ENCODE data around the gene APOM.

The APOM gene

DNA sequence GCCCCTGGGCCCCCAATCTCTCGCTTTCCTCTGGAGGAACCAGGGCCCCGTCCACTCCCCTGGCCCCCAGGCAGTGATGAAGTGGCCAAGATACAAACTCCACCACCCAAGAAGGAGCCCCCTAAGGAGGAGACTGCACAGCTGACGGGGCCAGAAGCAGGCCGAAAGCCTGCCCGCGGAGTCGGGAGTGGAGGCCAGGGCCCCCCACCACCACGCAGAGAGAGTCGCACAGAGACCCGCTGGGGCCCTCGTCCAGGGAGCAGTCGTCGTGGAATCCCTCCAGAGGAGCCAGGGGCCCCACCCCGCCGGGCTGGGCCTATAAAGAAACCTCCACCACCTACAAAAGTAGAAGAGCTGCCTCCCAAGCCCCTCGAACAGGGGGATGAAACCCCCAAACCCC lies 24.5 kb upstream of the APOM start:
- DNase-seq (ENCODE audit: low read depth, low spot score), result no peak

DNA sequence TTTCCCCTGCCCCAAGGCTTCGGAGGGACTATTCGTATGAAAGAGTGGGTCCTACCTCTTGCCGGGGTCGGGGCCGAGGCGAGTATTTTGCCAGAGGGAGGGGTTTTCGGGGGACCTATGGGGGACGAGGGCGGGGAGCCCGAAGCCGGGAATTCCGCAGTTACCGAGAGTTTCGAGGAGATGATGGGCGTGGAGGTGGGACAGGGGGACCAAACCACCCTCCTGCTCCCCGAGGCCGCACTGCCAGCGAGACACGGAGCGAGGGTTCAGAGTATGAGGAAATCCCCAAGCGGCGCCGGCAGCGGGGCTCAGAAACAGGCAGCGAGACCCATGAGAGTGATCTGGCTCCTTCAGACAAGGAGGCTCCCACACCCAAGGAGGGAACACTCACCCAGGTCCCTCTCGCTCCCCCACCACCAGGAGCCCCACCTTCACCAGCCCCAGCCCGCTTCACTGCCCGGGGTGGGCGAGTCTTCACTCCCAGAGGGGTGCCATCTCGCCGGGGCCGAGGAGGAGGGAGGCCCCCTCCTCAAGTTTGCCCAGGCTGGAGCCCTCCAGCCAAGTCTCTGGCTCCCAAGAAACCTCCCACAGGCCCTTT lies 23.9 kb upstream of the APOM start:
- DNase-seq (ENCODE audit: low read depth, low spot score), result no peak

DNA sequence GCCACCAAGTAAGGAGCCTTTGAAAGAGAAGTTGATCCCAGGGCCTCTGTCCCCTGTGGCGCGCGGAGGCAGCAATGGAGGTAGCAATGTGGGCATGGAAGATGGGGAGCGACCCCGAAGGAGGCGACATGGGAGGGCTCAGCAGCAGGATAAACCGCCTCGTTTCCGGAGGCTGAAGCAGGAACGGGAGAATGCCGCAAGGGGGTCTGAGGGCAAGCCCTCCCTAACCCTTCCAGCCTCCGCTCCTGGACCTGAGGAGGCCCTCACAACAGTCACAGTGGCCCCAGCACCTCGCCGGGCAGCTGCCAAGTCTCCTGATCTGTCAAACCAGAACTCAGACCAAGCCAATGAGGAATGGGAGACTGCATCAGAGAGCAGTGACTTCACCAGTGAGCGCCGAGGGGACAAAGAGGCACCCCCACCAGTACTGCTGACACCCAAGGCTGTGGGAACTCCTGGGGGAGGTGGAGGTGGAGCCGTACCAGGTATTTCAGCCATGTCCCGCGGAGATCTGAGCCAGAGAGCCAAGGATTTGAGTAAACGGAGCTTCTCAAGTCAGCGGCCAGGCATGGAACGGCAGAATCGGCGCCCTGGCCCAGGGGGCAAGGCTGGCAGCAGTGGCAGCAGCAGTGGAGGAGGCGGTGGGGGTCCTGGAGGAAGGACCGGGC lies 23.3 kb upstream of the APOM start:
- no peak for DNase-seq (ENCODE audit: low read depth, low spot score)

DNA sequence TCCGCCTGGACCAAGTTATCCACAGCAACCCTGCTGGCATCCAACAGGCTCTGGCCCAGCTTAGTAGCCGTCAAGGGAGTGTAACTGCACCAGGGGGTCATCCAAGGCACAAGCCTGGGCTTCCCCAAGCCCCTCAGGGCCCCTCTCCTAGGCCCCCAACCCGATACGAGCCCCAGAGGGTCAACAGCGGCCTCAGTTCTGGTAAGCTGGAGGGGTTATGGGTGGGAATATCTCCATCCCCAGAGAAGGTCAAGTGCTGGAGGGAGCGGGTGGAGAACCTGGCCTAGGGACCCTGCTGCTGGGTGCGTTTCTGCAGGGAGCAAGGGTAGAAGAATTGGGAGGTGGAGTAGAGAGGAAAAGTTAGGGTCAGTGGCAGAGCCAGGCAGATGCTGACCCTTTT lies 22.2 kb upstream of the APOM start:
- no peak for DNase-seq (ENCODE audit: low read depth, low spot score)

DNA sequence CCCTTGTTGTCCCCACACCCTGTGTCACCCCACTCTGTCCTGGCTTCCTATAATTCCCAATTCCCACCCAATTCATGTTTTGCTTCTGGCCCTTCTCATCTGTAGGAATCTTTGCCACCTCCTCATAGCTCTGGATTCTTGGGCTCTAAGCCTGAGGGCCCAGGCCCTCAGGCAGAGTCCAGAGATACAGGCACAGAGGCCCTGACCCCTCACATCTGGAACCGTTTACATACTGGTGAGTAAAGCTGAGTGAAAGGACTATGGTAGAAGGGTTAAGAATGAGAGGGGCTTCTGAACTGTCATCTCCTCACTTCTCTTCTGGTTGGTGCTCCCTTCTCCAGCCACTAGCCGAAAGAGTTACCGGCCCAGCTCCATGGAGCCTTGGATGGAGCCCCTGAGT lies 21.6 kb upstream of the APOM start:
- no peak for DNase-seq (ENCODE audit: low read depth, low spot score)

DNA sequence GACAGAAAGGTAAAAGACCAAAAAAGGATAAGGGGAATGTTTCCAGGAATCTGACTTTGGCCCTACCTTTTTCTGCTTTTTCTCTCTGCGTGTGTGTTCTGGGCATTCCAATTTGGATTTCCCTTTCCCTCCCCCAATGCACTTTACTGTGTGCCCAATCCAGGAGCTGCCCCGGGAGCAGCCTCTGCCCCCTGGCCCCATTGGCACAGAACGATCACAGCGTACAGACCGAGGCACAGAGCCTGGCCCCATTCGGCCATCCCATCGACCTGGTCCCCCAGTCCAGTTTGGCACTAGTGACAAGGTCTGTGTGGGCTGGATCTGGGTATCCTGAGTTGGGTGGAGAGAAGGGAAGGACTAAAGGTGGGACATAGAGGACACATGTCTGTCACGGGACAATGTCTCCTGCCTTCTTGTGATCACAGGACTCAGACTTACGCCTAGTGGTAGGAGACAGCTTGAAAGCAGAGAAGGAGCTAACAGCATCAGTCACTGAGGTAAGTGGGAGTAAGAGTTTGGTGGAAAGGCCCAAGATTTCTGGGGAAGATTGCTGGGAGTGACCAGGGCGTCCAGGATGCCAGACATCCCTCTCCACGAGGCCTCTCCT lies 20.6 kb upstream of the APOM start:
- DNase-seq (ENCODE audit: low read depth, low spot score), result no peak

DNA sequence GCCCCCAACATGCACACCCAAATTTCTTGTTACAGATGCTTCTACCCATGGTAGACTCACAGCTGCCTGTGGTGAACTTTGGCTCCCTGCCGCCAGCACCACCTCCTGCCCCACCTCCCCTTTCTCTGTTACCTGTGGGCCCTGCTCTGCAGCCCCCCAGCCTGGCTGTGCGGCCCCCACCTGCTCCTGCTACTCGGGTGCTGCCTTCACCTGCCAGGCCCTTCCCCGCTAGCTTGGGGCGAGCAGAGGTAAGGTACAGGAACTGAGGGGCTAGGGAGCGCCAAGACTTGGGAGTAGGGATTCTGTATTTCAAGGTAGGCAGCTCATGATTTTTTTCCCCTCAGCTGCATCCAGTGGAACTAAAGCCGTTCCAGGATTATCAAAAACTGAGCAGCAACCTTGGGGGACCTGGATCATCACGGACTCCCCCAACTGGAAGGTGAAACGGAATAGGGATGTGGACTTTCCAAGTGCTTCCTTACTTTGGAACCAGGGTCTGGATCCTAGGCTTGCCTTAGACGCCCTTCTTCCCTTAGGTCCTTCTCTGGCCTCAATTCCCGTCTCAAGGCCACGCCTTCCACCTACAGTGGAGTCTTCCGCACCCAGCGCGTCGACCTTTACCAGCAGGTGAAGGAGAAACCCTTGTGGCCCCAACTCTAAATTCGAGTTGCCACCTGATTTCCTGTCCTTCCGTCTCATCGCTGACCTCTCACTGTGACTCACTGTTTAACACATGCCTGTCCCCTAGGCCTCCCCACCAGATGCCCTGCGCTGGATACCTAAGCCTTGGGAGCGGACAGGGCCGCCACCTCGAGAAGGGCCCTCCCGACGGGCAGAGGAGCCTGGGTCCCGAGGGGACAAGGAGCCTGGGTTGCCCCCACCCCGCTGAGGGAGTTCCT lies 18.7 kb upstream of the APOM start:
- DNase-seq (ENCODE audit: low read depth, low spot score), result no peak

DNA sequence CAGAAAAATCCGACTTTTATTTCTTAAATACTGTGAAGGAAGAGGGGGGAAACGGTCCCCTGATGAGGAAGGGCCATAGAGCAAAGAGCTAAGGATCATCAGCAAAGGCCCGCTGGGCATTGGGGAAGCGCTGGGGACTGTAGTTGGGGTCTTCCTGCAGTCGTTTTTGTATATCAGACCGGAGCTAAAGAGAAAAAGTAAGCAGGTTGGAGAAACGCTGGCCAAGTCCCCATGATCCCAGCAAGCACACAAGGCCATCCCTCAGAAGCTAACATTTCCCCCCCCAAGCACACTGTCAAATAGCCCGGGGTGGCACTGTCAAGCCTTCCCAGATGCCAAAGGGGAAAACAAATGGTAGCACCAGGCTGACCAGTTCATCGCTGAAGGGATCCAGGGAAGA lies 16.7 kb upstream of the APOM start:
- no peak for DNase-seq (ENCODE audit: low read depth, low spot score)

DNA sequence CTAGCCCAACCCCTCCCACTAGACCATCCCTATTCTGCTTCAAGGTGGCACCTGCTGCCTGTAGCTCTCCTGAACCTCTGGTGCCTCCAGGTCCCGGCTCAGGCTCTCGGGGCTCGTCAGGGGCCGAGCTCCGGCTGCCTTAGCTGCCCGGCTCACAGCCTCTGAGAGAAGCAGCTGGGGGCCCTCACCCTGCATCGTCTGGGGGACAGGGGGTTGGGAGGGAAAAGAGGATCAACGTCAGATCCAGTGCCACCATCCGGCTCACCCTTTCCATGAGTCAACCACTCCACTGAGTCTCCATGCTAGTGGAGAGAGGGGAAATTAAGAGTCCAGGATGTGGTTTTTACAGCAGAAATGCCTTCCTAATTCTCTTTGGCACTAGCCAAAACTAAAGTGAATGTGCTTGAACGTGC lies 16.2 kb upstream of the APOM start:
- no peak for DNase-seq (ENCODE audit: low read depth, low spot score)

DNA sequence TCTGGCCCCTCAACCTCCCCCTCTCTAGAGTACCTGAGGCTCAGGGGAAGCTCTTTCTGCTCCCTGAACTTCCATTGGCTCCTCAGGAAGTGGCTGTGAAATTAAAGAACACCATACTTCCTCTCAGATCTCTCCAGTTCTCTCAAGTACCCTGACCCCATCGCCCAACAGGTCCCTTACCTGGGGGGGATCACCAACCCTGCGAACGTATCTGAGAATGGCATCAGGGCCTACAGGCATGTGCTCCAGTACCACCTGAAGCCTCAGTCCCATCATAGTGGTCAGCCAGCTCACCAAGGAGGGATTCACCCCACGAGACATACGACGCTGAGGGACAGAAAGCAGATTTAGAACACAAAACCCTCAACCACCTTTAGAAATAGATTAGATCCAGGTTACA lies 15.1 kb upstream of the APOM start:
- no peak for DNase-seq (ENCODE audit: low read depth, low spot score)

DNA sequence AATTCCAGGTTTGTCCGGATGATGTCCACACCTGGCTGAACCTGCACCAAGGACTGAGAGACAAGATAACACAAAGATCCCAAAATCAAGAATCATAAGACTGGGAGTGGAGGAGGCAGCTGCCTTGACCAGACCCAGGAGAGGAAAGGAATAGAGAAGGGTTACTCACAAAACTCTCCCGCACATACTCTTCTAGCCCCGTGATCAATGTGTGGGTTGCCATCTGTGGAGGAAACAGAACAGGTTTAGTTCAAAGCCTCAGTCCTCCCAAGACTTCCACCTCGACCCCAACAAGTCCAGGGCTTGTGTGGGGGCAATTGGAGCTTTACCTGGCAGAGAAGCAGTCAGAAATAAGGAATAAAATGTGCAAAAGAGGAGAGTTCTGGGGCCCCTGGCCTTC lies 14.3 kb upstream of the APOM start:
- no peak for DNase-seq (ENCODE audit: low read depth, low spot score)

DNA sequence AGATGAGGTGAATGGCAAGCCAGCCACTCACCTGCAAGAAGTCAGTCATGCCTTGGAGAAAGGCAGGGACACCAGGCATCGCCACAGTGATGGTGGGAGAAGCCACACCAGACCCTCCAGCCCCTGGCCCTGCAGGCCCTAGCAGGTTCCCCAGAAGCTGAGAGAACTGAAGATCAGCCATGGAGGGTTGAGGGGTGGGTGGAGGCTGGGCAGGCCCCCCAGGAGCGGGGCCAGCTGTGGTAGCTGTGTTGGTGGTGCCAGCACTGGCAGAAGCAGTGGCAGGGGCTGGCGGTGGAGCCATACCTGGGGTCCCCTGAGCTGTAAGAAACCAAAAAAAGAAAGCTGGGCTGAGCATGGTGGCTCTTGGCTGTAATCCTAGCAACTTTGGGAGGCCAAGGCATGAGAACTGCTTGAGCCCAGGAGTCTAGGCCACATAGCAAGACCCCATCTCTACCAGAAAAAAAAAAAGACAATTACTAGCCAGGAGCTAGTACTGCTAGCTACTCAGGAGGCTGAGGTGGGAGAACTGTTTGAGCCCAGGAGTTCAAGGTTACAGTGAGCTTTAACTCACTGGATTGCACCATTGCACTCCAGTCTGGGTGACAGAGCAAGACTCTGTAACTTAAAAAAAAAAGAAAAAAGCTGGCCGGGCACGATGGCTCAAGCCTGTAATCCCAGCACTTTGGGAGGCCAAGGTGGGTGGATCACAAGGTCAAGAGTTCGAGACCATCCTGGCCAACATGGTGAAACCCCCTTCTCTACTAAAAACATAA lies 12.7 kb upstream of the APOM start:
- no peak for DNase-seq (ENCODE audit: low read depth, low spot score)

DNA sequence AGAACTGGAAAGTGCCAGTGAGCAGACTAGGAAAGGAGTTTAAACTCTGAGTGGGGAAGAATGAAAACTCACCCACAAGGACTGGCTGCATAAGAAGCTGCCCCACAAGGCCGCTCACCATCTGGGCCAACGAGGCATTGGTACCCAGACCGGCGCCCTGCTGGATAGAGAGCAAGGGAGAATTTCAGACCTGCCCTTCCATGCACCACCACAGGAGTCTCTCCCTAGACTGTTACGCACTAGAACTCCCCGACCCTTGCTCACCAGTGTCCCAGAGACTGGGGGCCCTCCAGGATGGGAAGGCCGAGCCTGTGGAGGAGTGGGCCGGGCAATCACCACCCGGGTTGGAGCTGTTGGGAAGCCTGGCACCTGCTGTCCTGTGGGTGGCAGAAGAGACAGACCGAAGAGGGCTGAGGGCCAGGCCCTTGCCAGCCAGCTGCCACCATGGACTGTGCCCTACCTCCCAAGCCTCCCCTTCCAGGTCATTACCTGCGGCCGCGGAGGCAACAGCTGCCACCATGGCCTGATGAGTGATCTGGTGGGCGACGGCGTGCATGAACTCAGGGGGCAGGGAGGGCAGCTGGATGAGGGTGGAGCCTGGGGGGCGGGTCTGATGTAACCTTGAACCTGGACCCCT lies 11.8 kb upstream of the APOM start:
- DNase-seq (ENCODE audit: low read depth, low spot score), result no peak

DNA sequence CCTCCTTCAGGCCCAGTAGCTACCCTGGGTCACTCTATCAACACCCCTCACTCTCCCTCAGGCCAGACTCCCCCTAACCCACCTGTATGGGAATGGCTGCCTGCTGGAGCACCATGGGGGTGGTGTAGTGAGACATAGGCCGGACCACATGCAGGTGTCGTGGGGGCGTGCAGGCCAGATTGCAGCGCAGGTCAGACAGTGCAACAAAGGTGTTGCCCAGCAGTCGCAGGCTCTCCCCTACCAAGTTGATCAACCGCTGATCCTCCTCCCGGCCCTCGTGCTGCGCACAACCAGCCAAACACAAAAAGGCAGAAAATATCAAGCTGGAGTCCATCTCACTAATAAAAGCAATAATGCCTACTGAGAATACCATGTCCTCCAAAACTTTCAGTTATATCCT lies 10.4 kb upstream of the APOM start:
- DNase-seq (ENCODE audit: low read depth, low spot score), result no peak

DNA sequence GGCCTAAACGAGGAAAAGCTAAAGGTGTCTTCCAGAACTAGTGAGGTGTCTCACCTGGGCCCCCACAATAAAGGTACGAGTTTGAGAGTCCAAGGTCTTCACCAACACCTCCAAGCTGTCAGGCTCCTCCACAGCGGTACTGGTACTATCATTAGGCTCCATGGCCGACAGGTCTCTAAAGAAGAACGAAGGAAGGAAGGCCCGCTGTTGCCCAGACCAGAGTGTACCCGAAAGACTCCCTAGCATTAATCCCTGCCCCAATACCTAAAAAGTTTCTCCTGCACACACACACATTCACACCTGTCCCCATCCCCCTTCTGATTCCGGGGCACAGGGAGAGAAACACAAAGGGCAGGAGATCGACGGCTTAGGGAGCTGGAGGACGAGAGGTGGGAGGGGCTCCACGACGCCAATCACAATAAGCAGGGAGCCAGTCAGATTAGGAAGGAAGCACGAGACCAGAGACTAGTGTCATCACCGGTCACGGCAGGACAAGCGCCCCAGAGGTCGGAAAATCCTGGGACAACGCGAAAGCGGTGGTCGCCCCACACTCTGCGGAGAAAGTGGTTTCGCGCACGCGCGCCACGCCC lies 4.0 kb upstream of the APOM start:
- no peak for DNase-seq (ENCODE audit: low read depth, low spot score)

DNA sequence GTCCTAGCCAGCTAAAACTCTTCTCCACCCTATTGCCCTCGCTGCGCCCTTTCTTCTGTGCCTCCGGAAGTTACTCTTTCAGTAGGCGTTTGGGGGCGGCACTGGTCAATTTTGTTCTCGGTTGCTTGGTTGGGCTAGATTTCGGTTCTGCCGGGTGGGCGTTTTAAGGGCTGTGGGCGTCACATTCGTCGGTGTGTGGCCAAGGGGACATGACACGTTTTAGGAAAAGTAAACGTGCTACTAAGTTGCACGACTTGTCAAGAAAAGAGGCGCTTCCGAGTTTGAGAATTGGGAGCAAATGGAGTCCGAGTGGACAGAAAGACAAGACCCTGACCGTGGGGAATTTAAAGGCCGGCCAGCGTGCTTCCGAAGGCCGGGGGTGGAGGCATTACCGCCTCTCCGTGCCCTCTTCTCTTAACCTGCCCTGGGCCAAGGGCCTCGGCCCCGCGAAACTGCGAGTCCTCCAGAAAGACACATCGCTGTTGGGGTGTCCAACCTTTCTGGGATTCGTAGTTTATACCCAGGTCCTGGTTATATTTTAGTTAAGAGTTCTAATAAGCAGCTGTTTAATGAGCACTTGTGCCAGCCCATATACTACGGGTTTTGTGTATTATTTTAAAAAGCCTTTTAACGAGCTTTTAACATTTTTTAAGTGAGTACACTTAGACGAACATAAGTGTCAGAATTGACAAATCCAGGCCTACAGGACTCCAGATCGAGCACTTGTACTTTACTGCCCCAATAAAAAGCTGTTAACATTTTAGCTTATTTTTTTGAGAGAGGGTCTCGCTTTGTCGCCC lies 2.6 kb upstream of the APOM start:
- DNase-seq (ENCODE audit: low read depth, low spot score), result no peak

DNA sequence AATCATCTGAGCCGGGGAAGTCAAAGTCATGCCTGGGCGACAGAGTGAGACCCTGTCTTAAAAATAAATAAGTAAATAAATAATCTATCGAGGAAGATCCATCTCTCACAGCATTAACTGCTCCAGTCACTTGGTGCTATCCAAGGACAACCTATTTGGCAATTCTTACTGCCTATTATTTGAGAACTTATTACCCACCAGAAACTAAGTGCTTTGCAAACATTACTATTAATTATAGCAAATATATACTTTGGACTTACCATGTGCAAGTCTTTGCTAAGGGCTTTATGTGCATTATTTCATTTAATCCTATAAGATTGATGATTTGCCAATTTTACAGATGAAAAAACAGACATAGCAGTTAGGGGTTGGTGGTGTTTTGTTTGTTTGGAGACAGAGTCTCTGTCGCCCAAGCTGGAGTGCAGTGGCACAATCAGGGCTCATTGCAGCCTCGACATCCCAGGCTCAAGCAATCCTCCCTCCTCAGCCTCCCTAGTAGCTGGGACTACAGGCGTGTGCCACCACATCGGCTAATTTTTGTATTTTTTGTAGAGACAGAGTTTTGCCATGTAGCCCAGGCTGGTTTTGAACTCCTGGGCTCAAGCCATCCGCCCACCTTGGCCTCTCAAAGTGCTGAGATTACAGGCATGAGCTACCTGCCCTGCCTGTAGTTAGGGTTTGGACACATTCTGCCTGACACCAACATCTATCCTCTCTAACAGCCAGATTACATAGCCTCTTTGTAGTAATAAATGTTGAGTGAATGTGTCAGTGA lies 933 bp upstream of the APOM start:
- no peak for DNase-seq (ENCODE audit: low read depth, low spot score)

DNA sequence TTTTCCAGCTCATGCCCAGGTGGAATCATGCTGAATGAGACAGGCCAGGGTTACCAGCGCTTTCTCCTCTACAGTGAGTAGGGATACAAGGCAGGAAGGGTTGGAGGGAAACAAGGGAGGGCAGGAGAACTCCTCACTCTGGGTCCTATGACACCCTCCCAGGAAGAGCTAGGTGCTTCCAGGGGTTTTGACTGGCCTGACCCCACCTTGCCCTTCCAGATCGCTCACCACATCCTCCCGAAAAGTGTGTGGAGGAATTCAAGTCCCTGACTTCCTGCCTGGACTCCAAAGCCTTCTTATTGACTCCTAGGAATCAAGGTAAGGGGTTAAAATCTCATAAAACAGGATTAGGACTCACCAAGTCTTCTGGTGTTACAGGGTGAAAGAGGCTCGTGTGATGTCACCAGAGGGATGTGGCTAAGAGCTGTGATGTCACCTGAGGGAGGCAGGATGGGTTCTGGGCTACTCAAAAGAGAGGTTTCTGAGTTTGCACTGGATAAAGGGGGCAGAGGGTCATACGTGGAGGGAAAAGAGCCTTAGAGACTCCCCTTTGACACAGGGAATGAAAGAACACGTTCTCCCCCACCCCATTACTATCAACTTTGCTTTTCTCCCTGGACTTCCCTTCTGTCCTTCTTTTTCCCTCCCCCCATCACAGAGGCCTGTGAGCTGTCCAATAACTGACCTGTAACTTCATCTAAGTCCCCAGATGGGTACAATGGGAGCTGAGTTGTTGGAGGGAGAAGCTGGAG lies 1.9 kb downstream of the APOM start:
- no peak for DNase-seq (ENCODE audit: low read depth, low spot score)
